ENCODE measurements around the gene CES2. TPM values are rescaled to one million over a fixed set of nuclear protein-coding genes. Genes with fewer than 3 reads are reported as not detected.
A peak's percentile ranks its signal among the peaks of the same experiment; 100 is the strongest.

Gene CES2
- total RNA-seq, 2 donors from 2014 or later: 27.6 to 48.0 TPM

GRCh38 chr16:66913081-66913480 is 22.2 kb upstream of the CES2 start:
- ATAC-seq (no peak), DNase-seq (no peak)
- intact Hi-C loops (cut with DNase I): no loop called here

DNA sequence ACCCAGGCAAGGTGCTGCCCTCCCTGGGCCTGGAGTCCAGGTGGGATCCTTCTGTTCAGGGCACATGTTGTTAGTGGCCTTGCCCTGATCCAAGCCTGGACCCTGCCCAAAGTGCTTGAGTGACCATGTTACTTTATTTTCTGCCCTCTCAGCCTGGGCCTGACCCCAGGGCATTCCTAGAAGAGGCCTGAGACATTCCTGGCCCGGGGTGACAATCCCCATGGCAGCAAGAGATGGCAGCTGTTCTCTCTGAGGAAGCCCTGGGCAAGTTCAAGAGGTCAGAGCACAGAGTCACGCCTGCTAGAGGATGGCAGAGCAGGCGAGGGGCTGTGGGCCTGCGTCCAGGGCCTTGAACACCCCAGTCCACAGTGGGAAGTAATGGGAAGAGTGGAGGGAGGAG is 21.6 kb upstream of the CES2 start:
- DNase-seq (no peak), ATAC-seq (no peak)
- intact Hi-C loops (cut with DNase I): no loop called here

DNA sequence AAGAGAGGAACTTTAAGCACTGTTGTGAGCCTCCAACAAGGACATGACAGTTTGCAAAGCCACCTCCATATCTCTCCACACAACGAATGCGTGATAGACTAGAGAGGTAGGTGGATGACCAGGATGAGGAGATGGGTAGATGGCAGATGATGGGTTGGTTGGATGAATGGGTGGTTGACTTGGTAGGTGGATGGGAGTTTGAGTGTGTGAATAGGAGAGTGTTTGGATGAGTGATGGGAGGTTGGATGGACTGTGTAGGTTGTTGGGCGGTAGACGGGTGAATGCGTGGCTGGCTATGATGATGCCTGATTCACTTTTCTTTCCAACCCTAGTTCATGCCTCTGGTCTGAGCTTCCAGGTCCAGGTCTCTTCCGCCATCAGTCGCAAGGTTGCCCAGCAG is 20.8 kb upstream of the CES2 start:
- ATAC-seq: no peak
- intact Hi-C loops (cut with DNase I): no loop called here
- DNase-seq: no peak

DNA sequence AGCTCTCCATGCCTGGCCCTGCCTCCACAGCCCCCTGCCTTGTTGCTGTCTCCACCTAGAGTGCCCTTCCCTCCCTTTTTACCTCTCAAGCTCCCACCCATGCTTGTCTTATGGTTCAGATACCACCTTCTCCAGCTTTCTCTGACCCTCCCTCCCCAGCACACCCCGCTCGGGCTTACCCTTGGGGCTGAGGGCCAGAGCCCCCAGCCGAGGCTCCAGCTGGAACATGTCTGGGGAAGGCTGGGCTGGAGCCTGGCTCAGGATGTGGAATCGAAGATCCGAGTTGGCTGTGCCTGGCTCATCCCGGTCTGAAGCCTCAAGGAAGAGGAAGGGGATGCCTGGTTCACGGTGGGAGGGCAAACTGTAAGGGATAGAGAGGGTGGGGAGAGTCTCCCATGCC is 20.3 kb upstream of the CES2 start:
- intact Hi-C loops (cut with DNase I): no loop called here
- DNase-seq (no peak), ATAC-seq (no peak)

- DNase-seq (no peak), ATAC-seq (no peak)
- intact Hi-C loops (cut with DNase I): no loop called here
Measured at GRCh38 chr16:66916518-66916917, 18.8 kb upstream of the CES2 start.

DNA sequence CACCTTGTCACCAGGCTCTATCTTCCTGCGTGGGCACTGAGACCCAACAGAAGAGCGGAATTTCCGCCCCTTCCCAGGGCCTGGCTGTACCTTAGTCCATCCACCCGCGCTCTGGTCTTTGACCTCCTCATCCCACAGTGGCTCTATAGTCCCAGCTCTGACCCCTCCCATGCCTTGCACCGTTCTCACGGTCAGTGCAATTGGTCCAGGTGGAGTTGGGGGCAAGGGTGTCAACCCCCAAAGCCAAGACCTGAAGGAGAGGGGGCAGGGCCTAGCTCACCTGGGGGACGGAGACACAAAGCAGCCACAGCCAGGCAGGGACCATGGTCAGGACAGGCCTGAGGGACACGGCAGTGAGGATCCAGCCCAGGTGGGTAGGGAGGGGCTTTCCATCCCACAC is 17.6 kb upstream of the CES2 start:
- intact Hi-C loops (cut with DNase I): no loop called here
- ATAC-seq: no peak
- no peak for DNase-seq

DNA sequence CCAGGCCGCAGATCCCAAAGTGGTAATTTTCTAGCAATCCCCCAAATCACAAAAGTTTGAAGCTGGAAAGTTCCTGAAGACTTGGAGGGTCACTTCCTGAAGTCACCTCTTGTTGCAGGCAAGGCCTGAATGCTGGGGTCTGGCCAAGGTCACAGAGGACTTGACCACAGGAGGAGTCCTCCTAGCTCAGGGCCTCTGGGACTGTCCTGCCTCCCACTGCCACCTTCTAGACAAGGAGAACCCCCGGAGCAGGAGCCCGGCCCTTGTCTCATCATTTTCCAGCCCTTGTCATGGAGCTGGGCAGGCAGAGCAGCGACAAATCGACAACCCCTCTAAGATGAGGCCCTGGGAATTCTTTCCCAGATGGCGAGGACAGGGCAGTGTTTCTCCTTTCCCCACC is 17.0 kb upstream of the CES2 start:
- DNase-seq: no peak
- intact Hi-C loops (cut with DNase I): no loop called here
- no peak for ATAC-seq

DNA sequence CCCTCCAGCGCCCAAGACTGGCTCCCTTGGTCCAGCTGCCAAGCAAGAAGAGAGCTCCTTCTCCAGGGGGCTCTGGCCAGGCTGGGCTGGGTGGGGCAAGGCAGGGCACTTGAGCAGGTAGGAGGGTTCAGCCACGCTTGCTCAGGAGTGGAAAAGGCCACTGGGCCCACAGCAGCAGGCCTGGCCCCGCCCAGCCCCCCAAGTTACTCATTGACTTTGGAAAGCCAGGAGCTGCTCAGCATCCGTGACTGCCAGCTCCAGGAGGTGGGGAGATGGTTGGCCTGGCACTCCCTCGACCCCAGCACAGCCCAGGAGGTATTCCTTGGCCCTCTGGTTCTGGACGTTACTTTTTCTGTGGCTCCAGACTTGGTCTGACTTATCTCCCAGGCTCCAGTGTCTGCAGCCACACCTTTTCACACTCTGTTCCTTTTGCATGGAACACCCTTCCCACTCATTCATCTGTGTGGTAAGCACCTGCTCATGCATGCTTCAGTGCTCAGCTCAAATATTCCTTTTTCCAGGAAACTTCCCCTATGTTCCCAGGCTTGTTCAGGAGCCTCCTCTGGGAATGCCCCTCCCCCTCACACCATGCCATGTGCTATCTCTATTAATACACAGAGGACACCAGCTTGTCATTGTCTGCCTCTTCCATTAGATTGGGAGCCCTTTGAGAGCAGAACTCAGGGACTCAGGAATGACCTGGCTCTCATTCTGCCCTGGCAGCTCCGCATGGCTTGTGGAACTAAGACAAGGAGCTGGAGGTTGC is 16.3 kb upstream of the CES2 start, which contains the start of gene CDH16:
CDH16 (minus strand) TSS at position 83 of the 766 bp plus-strand sequence. CDS start 820 bp downstream, outside the sequence.
- intact Hi-C loops (cut with DNase I): no loop called here
- ATAC-seq: peak; percentile 28 to 52
- no peak for DNase-seq

DNA sequence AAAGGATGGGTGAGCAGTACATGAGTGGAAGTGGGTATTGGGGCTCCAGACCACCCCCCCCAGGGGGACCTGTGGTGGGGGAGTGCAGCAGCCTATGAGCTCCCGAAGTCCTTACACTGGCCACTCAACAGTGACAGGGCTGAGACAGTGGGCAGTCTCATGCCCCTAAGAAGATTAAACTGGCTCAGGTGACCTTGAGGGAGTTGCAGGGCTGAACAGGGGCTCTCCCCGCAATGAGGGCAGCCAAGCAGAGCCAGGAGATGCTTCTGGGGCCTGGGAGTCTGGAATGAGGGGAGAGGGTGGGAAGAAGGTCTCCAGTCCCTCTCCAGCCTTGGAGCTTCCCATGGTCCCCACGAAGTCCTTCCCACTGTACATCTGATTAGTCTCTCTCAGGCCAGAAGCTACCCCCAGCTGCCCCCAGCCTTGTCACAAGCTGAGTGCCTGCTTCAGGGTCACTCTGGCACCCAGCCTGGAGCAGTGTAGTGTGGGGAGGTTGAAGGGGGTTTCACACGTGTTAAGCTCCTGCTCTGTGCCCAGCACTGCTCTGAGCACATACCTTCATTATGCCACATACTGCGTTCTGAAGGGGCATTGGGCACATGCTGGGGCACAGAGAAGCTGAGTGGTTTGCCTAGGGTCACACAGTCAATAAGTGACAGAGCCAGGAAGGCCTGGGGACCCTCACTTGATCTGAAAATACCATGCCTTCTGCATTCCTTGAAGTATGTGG is 15.6 kb upstream of the CES2 start:
- intact Hi-C loops (cut with DNase I): no loop called here
- peak; percentile 3 to 6 for ATAC-seq
- no peak for DNase-seq

GRCh38 chr16:66920299-66920590 is 15.1 kb upstream of the CES2 start:
- no peak for ATAC-seq
- intact Hi-C loops (cut with DNase I): no loop called here
- no peak for DNase-seq

DNA sequence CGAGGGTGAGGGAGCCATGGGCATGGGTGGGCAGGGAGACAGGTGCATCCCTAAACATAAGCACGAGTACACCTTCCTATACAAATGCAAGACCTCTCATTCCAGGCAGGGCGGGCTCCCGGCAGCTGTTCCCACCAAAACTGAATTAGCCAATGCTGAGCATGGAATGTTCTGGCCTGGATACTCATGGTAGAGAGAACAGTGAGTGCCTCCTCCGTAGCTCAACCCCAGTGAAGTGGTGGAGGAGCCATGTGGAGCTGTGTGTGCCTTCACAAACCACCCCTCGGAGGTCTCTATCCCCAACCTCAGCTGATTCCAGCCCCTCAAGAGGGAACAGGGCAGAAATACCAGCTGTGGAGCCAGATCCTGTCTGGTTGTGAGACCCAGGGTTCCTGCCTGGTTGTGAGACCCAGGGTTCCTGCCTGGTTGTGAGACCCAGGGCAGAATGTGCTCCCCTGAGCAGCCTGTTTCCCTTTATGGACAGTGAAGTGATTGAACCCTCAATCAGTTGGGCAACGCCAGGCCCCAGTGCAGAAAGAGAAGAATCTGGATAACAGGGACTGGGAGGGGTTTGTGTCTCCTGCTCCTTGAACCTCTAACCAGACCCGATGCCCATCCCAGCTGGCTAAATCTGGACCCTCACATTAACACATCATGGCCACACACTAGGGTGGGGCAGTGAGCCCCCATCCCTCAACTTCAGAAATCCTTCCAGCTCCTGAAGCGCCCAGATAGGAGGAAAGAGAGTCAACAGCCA is 14.2 kb upstream of the CES2 start:
- intact Hi-C loops (cut with DNase I): no loop called here
- DNase-seq (no peak), ATAC-seq (no peak)

GRCh38 chr16:66921729-66922450 is 13.4 kb upstream of the CES2 start:
- ATAC-seq (no peak), DNase-seq (no peak)
- intact Hi-C loops (cut with DNase I): no loop called here

DNA sequence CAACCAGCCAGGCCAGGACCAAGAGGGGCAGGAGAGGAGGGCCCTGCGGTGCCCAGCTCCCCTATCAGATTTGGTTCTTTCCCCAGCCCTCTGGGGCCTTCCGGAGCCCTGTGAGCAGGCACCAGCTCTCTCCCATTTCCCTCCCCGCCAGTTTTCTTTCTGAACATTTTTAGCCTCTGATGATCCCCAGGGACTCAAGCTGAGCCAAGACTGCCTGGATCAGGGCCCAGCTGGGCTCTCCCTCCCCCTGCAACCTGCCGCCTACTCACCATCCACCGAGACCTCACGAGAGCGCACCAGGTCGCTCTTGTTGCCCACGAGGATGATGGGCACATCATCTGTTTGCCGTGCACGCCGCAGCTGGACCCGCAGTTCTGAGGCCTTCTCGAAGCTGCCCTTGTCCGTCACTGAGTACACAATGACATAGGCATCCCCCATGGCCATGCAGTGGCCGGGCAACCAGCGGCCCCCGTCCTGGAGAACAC is 12.0 kb upstream of the CES2 start:
- intact Hi-C loops (cut with DNase I): no loop called here
- ATAC-seq: peak; percentile 12 to 32
- no peak for DNase-seq

DNA sequence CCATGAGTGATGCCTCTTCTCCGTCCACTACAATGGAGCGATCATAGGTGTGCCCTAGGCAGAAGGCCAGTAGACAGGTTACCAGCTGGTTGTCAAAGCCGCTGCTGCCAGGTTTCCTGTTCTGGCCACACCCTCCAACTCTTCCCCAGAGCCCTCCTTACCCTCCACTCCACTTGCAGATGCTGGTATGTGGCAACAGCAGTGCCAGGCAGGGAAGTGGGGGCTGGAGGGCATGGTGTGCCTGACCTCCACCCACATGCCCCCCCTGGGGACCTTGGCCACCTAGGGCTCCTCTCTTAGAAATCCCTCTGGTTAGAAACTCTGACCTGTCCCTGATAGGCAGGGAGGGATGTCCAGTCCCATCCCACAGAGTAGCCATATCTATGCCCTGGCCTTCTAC is 11.4 kb upstream of the CES2 start:
- no peak for DNase-seq
- intact Hi-C loops (cut with DNase I): no loop called here
- no peak for ATAC-seq

GRCh38 chr16:66924527-66925321 is 10.6 kb upstream of the CES2 start:
- intact Hi-C loops (cut with DNase I): no loop called here
- peak; percentile 25 to 48 for ATAC-seq
- no peak for DNase-seq

DNA sequence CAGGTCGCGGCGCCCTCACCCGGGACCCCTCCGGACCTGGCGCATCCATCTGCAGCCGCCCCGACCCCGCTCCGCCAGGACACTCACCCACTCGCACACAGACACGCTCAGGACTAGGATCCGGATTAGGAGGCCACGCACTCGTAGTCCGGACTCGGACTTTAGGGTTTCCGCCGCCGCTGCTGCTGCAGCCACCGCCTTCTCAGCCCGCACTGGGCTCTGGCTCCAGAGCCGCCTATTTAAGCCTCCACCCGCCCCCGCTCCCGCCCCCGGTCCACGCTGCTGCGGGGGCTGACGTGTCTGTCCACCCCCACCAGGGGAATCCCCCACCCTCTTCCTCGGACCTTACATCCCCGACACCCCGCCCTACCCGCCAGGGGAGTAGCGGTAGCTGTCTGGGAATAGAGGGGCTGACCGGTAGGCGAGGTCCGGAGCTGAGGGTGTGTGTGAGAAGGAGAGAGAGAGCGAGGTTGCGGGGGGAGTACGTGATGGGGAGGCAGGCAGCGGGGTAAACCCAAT is 9.9 kb upstream of the CES2 start, which contains the start of gene RRAD:
RRAD (minus strand) TSS at position 214 of the 519 bp plus-strand sequence. CDS start 356 bp downstream, outside the sequence.
- DNase-seq (peak; percentile 78), ATAC-seq (peak; percentile 53 to 60)
- intact Hi-C loops (cut with DNase I): no loop called here

- DNase-seq: no peak
- intact Hi-C loops (cut with DNase I): no loop called here
- ATAC-seq: peak; percentile 20 to 41
Measured at GRCh38 chr16:66926171-66926947, 9.0 kb upstream of the CES2 start.
